Activated CD8-positive, alpha-beta T cell treated with anti-CD3 and anti-CD28 coated beads, Interleukin-2, amount 10 ng/mL, durations not matched to agents 7 days and 5 days (primary cell): ENCODE data around the gene ENOX1. TPM values are rescaled to one million over a fixed set of nuclear protein-coding genes. Genes with fewer than 3 reads are reported as not detected.

Experiments
- ATAC-seq: fragments of 150-1000 bp; cut with Tn5 transposase; one replicate; pipeline ENCODE4 v1.10.0; 2021; ENCODE audit warnings: moderate library complexity
- CTCF ChIA-PET: fragments of 350-600 bp; sonication (Branson Sonifier 250); formaldehyde crosslinking; loops from one replicate; lab custom pipeline; 2021; ENCODE audit warnings: antibody characterized with exemption; lab: Charles Lee
- POLR2A ChIA-PET: fragments of 350-600 bp; sonication (Branson Sonifier 250); formaldehyde crosslinking; loops from one replicate; lab custom pipeline; 2021; ENCODE audit warnings: antibody characterized with exemption; lab: Charles Lee
- DNase-seq: peaks from one replicate; pipeline ENCODE4 v3.0.0-alpha.2; 2020
- H3K27ac Mint-ChIP-seq: one replicate; pipeline ENCODE4 v1.8.0; 2021; ENCODE audit warnings: mild to moderate bottlenecking, mixed read lengths
- H3K27me3 Mint-ChIP-seq: one replicate; pipeline ENCODE4 v1.8.0; 2021; ENCODE audit warnings: low read depth, mixed read lengths
- H3K36me3 Mint-ChIP-seq: one replicate; pipeline ENCODE4 v1.8.0; 2021; ENCODE audit warnings: low read depth, mixed read lengths
- H3K4me1 Mint-ChIP-seq: one replicate; pipeline ENCODE4 v1.8.0; 2021; ENCODE audit warnings: low read depth, mixed read lengths
- H3K4me3 Mint-ChIP-seq: one replicate; pipeline ENCODE4 v1.8.0; 2021; ENCODE audit warnings: mild to moderate bottlenecking, mixed read lengths
- H3K9me3 Mint-ChIP-seq: one replicate; pipeline ENCODE4 v1.8.0; 2022; ENCODE audit warnings: mixed read lengths; ENCODE audit not compliant: insufficient read depth
- total RNA-seq, 2 experiments: library from RNA; stranded (reverse); gene quantifications; one replicate each; pipeline ENCODE4 v1.2.3, GENCODE V29; 2021

Gene ENOX1
- total RNA-seq, 2 experiments from 2014 or later: 0.08 TPM; not detected in 1

- ATAC-seq (no peak), DNase-seq (no peak)
- Mint-ChIP-seq H3K4me1 (peaks cover 2% of the 10 kb centered on the region), H3K4me3 (no peak overlapping the region), H3K27me3 (peaks cover 2% of the 10 kb centered on the region), H3K36me3 (no peaks in the 10 kb centered on the region), H3K9me3 (no peaks in the 10 kb centered on the region), H3K27ac (no peak overlapping the region)
- ChIA-PET CTCF (no interaction called here), POLR2A (no interaction called here)
Observed at GRCh38 chr13:43484432-43485225, 302.1 kb downstream of the ENOX1 start.

- ChIA-PET POLR2A (no interaction called here), CTCF (no interaction called here)
- Mint-ChIP-seq H3K36me3 (no peaks in the 10 kb centered on the region), H3K4me3 (no peak overlapping the region), H3K9me3 (no peaks in the 10 kb centered on the region), H3K27me3 (peaks cover 4% of the 10 kb centered on the region), H3K27ac (no peak overlapping the region), H3K4me1 (peaks cover 2% of the 10 kb centered on the region)
- ATAC-seq (no peak), DNase-seq (no peak)
Observed at GRCh38 chr13:43483930-43484329, 302.8 kb downstream of the ENOX1 start.

- no peak for ATAC-seq
- H3K36me3 Mint-ChIP-seq: no peaks in the 10 kb centered on the region
- H3K9me3 Mint-ChIP-seq: no peaks in the 10 kb centered on the region
- H3K27ac Mint-ChIP-seq: no peak overlapping the region
- H3K27me3 Mint-ChIP-seq: peaks cover 7% of the 10 kb centered on the region
- ChIA-PET CTCF (no interaction called here), POLR2A (no interaction called here)
- H3K4me3 Mint-ChIP-seq: no peak overlapping the region
- peaks cover 2% of the 10 kb centered on the region for H3K4me1 Mint-ChIP-seq
- no peak for DNase-seq
Observed at GRCh38 chr13:43482641-43483040, 304.1 kb downstream of the ENOX1 start.

GRCh38 chr13:43482026-43482425 lies 304.7 kb downstream of the ENOX1 start:
- DNase-seq: no peak
- Mint-ChIP-seq H3K9me3 (no peaks in the 10 kb centered on the region), H3K36me3 (no peaks in the 10 kb centered on the region), H3K27ac (no peak overlapping the region), H3K4me1 (peaks cover 2% of the 10 kb centered on the region), H3K27me3 (peaks cover 9% of the 10 kb centered on the region), H3K4me3 (no peak overlapping the region)
- CTCF ChIA-PET: no interaction called here
- no peak for ATAC-seq
- POLR2A ChIA-PET: no interaction called here

- DNase-seq: no peak
- ChIA-PET POLR2A (interaction anchor here (0.7 kb wide), 1 partner anchor 207 kb away, joined by 3 read pairs; no protein-coding TSS in a partner anchor), CTCF (no interaction called here)
- Mint-ChIP-seq H3K4me3 (no peak overlapping the region), H3K27me3 (peaks cover 14% of the 10 kb centered on the region), H3K27ac (no peak overlapping the region), H3K9me3 (no peaks in the 10 kb centered on the region), H3K36me3 (no peaks in the 10 kb centered on the region), H3K4me1 (no peaks in the 10 kb centered on the region)
- no peak for ATAC-seq
Observed at GRCh38 chr13:43478902-43479301, 307.9 kb downstream of the ENOX1 start.

GRCh38 chr13:43478211-43478610 lies 308.6 kb downstream of the ENOX1 start:
- H3K27me3 Mint-ChIP-seq: peaks cover 14% of the 10 kb centered on the region

GRCh38 chr13:43475140-43475539 lies 311.6 kb downstream of the ENOX1 start:
- no peak for ATAC-seq
- Mint-ChIP-seq H3K27me3 (peaks cover 16% of the 10 kb centered on the region), H3K4me1 (no peaks in the 10 kb centered on the region), H3K4me3 (no peak overlapping the region), H3K36me3 (no peaks in the 10 kb centered on the region), H3K27ac (no peak overlapping the region), H3K9me3 (no peaks in the 10 kb centered on the region)
- POLR2A ChIA-PET: no interaction called here
- no peak for DNase-seq
- CTCF ChIA-PET: no interaction called here

More at GRCh38 chr13:43478211-43478610, 308.6 kb downstream of the ENOX1 start:
- CTCF ChIA-PET: no interaction called here
- Mint-ChIP-seq H3K27ac (no peak overlapping the region), H3K9me3 (no peaks in the 10 kb centered on the region), H3K36me3 (no peaks in the 10 kb centered on the region), H3K4me1 (no peaks in the 10 kb centered on the region), H3K4me3 (no peak overlapping the region)
- DNase-seq (no peak), ATAC-seq (no peak)
- POLR2A ChIA-PET: no interaction called here

- no peak overlapping the region for H3K27ac Mint-ChIP-seq
- H3K4me1 Mint-ChIP-seq: no peaks in the 10 kb centered on the region
- no peaks in the 10 kb centered on the region for H3K9me3 Mint-ChIP-seq
- no peak for ATAC-seq
- POLR2A ChIA-PET: no interaction called here
- no peaks in the 10 kb centered on the region for H3K36me3 Mint-ChIP-seq
- H3K27me3 Mint-ChIP-seq: peaks cover 15% of the 10 kb centered on the region
- no peak for DNase-seq
- CTCF ChIA-PET: no interaction called here
- H3K4me3 Mint-ChIP-seq: no peak overlapping the region
Observed at GRCh38 chr13:43473437-43473836, 313.3 kb downstream of the ENOX1 start.

- Mint-ChIP-seq H3K4me3 (no peak overlapping the region), H3K27me3 (peaks cover 15% of the 10 kb centered on the region), H3K4me1 (no peaks in the 10 kb centered on the region), H3K36me3 (no peaks in the 10 kb centered on the region), H3K27ac (no peak overlapping the region), H3K9me3 (no peaks in the 10 kb centered on the region)
- ATAC-seq (no peak), DNase-seq (no peak)
- POLR2A ChIA-PET: no interaction called here
- CTCF ChIA-PET: no interaction called here
Observed at GRCh38 chr13:43472980-43473379, 313.8 kb downstream of the ENOX1 start.

GRCh38 chr13:43472339-43472738 lies 314.4 kb downstream of the ENOX1 start:
- H3K4me3 Mint-ChIP-seq: no peak overlapping the region
- CTCF ChIA-PET: no interaction called here
- DNase-seq: no peak
- no peaks in the 10 kb centered on the region for H3K36me3 Mint-ChIP-seq
- H3K9me3 Mint-ChIP-seq: no peaks in the 10 kb centered on the region
- peaks cover 12% of the 10 kb centered on the region for H3K27me3 Mint-ChIP-seq
- no peak for ATAC-seq
- H3K4me1 Mint-ChIP-seq: no peaks in the 10 kb centered on the region
- no peak overlapping the region for H3K27ac Mint-ChIP-seq
- POLR2A ChIA-PET: no interaction called here

GRCh38 chr13:43470610-43471009 lies 316.2 kb downstream of the ENOX1 start:
- H3K36me3 Mint-ChIP-seq: no peaks in the 10 kb centered on the region
- H3K4me1 Mint-ChIP-seq: no peaks in the 10 kb centered on the region
- DNase-seq: no peak
- CTCF ChIA-PET: no interaction called here
- peaks cover 8% of the 10 kb centered on the region for H3K27me3 Mint-ChIP-seq
- no peak overlapping the region for H3K4me3 Mint-ChIP-seq
- no peak overlapping the region for H3K27ac Mint-ChIP-seq
- H3K9me3 Mint-ChIP-seq: no peaks in the 10 kb centered on the region
- POLR2A ChIA-PET: no interaction called here
- no peak for ATAC-seq

GRCh38 chr13:43469791-43470190 lies 317.0 kb downstream of the ENOX1 start:
- H3K36me3 Mint-ChIP-seq: no peaks in the 10 kb centered on the region
- CTCF ChIA-PET: no interaction called here

More at GRCh38 chr13:43469791-43470190, 317.0 kb downstream of the ENOX1 start:
- peaks cover 8% of the 10 kb centered on the region for H3K27me3 Mint-ChIP-seq
- POLR2A ChIA-PET: no interaction called here
- no peaks in the 10 kb centered on the region for H3K9me3 Mint-ChIP-seq
- no peak overlapping the region for H3K4me3 Mint-ChIP-seq
- no peak overlapping the region for H3K27ac Mint-ChIP-seq
- no peaks in the 10 kb centered on the region for H3K4me1 Mint-ChIP-seq
- DNase-seq (no peak), ATAC-seq (no peak)
